Heart left ventricle (tissue), 16 donors: ENCODE measurements around the gene CNTFR. TPM values are rescaled to one million over a fixed set of nuclear protein-coding genes. Genes with fewer than 3 reads are reported as not detected.
A peak's percentile ranks its signal among the peaks of the same experiment; 100 is the strongest.

ENCODE experiments used
- ATAC-seq, 4 donors: fragments of 200-7000 bp; cut with Tn5 transposase; one replicate each; pipeline ENCODE4 v1.9.1; 2020 to 2022; ENCODE audit warnings: moderate library complexity in 4 of 4, mild to moderate bottlenecking in 3 of 4, moderate number of reproducible peaks in 1 of 4
- DNase-seq, 5 donors: peaks; one replicate each; pipeline ENCODE4 v3.0.0-alpha.2; 2020
- H3K27ac ChIP-seq, 12 donors: fragments of 200-600 bp; sonication (generic) in 4 of 12; one replicate each; pipeline versions ENCODE4 v1.5.0 to v1.8.0; 2016 to 2022; ENCODE audit warnings: mild to moderate bottlenecking in 2 of 12
- H3K27me3 ChIP-seq, 9 donors: fragments of 200-600 bp; sonication (generic) in 2 of 9; one replicate each; pipeline versions ENCODE4 v1.5.1 to v1.8.0; 2016 to 2022; ENCODE audit warnings: mild to moderate bottlenecking in 3 of 9
- H3K36me3 ChIP-seq, 9 donors: fragments of 200-600 bp; sonication (generic) in 2 of 9; one replicate each; pipeline versions ENCODE4 v1.5.0 to v1.8.0; 2018 to 2022; ENCODE audit warnings: mild to moderate bottlenecking in 2 of 9
- H3K4me1 ChIP-seq, 12 donors: fragments of 200-600 bp; sonication (generic) in 4 of 12; one replicate each; pipeline versions ENCODE4 v1.5.0 to v1.8.0; 2016 to 2022; ENCODE audit warnings: mild to moderate bottlenecking in 3 of 12
- H3K4me3 ChIP-seq, 12 donors: fragments of 200-600 bp; sonication (generic) in 4 of 12; one replicate each; pipeline versions ENCODE4 v1.5.0 to v1.8.0; 2017 to 2022; ENCODE audit warnings: mild to moderate bottlenecking in 9 of 12, moderate library complexity in 4 of 12
- H3K9me3 ChIP-seq, 12 donors: fragments of 200-600 bp; sonication (generic) in 4 of 12; one replicate each; pipeline versions ENCODE4 v1.5.0 to v1.8.0; 2016 to 2022; ENCODE audit warnings: mild to moderate bottlenecking in 1 of 12
- POLR2A ChIP-seq, 2 donors: fragments of 450-650 bp; IDR thresholded peaks; one replicate each; pipeline ENCODE4 v1.6.1; 2017; ENCODE audit warnings: antibody characterized with exemption in 2 of 2, mild to moderate bottlenecking in 2 of 2, moderate library complexity in 2 of 2
- WGBS, 4 donors: extraction: QIAGEN DNeasy Blood & Tissue Kit in 2 of 4; methylation state at CpG; one replicate each; pipeline versions ENCODE4 v1.1.5 to v1.1.7; 2013 to 2018; 5-methylcytosine and 5-hydroxymethylcytosine counted together
- intact Hi-C, 10 donors: fragments of 100-400 bp; cut with DNase I; formaldehyde crosslinking; loops; one replicate each; pipeline versions ENCODE4 v1.11.1 to v1.14.2; 2022
- polyA plus RNA-seq, 2 donors: library from polyadenylated mRNA; stranded (reverse); fragments of 200-250 nt; gene quantifications; one replicate each; pipeline ENCODE4 v1.2.3, GENCODE V29; 2013
- total RNA-seq, 9 donors: library from RNA; depleted of rRNA in 2 of 9; stranded (reverse); fragments of >200 nt in 2 of 9; fragmentation: NEBNext Ultra II Directional in 3 of 9; extraction: Animal tissue kit (Norgen Biotek cat#: 25700) in 3 of 9; gene quantifications; one replicate each; pipeline versions ENCODE4 v1.1.0 to v1.2.4, GENCODE V29; 2016 to 2023
- TF ChIP-seq, protein P1 (sequence below), 12 donors: fragments of 200-600 bp; sonication (generic) in 4 of 12; IDR thresholded peaks; one replicate each; pipeline versions ENCODE4 v1.5.0 to v1.8.0; 2018 to 2022; ENCODE audit warnings: antibody characterized with exemption in 12 of 12, mild to moderate bottlenecking in 5 of 12
- donor health status: ischemic (EF 13 %, LVEDD 7.1; RV severe dilation, severe dysfunction).
- donor health status: healthy with polysubstance abuse.
- donor health status: DM: no; HTN: yes; CAD: no.
- donor health status: DM: no; HTN: no; CAD: no.
- donor health status: ischemic (EF 25% LVEDD 6.9; RV normal size, moderate dysfunction).
- donor health status: ischemic (EF 25% LVEDD 5.7; RV mildly dilated, moderate dysfunction).
- donor health status: healthy.
- donor health status: DM: yes; HTN: yes; CAD: no.
- donor health status: ischemic (EF 35%, LVEDD 5.7; RV mildly dilated, moderate dysfunction).
- donor health status: nonischemic (EF 11% LVEDD 7.7; RV severe dilation, severe dysfunction).
- donor health status: DM: yes; HTN: yes; CAD: no.
- donor health status: PGD.
- donor health status: ischemic (EF 29% LVEDD 5.4; RV normal size, mild dysfunction).
- donor health status: nonischemic (EF 23%, LVEDD 6.1; RV moderate dilation, normal function).

The CNTFR gene
- total and polyA plus RNA-seq, 11 donors = 0.43 to 9.8 (median 2.0) TPM

DNA sequence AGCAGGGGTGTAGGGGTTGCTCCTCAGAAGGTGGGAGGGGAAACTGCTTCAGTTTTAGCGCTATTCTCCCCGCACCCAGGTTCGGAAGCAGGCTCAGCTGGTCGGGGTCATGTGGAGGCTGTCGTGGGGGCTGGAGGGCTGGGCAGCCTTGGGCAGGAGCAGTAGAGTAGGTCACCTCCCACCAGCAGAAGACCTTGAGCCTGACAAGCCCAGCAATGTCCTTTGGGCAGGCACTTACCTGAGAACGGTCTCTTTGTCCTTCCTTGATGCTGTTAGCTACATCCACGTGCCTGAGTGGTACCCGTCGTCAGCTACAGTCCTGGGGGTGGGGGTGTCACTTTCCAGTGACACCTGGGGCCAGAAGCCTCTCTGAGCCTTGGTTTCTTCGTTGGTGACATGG lies 87.1 kb downstream of the CNTFR start:
- intact Hi-C loops = loop anchor here in 9 of 10 donors (2.0 to 10.0 kb wide), 9 partner anchors 45 to 170 kb away; no protein-coding TSS in a partner anchor
- Histone ChIP-seq H3K36me3 (no peaks in the 10 kb centered on the region), H3K27ac (peak overlapping the region in 1 of 12 donors; percentile 14), H3K4me3 (no peak overlapping the region), H3K4me1 (peaks cover 0 to 26% (median 15%) of the 10 kb centered on the region in 12 donors), H3K27me3 (peaks cover 0 to 5% (median 0%) of the 10 kb centered on the region in 9 donors), H3K9me3 (no peaks in the 10 kb centered on the region)
- 38 to 51% (median 46%) methylated on average over 10 of the region's 10 CpGs for WGBS, 4 donors
- ATAC-seq (peak in 2 of 4 donors; percentile 4 to 5), DNase-seq (no peak)
- TF ChIP-seq POLR2A (IDR thresholded peaks at IDR 0.05) = no peak
- TF ChIP-seq, protein P1, sequence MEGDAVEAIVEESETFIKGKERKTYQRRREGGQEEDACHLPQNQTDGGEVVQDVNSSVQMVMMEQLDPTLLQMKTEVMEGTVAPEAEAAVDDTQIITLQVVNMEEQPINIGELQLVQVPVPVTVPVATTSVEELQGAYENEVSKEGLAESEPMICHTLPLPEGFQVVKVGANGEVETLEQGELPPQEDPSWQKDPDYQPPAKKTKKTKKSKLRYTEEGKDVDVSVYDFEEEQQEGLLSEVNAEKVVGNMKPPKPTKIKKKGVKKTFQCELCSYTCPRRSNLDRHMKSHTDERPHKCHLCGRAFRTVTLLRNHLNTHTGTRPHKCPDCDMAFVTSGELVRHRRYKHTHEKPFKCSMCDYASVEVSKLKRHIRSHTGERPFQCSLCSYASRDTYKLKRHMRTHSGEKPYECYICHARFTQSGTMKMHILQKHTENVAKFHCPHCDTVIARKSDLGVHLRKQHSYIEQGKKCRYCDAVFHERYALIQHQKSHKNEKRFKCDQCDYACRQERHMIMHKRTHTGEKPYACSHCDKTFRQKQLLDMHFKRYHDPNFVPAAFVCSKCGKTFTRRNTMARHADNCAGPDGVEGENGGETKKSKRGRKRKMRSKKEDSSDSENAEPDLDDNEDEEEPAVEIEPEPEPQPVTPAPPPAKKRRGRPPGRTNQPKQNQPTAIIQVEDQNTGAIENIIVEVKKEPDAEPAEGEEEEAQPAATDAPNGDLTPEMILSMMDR (IDR thresholded peaks at IDR 0.05) = no peak

DNA sequence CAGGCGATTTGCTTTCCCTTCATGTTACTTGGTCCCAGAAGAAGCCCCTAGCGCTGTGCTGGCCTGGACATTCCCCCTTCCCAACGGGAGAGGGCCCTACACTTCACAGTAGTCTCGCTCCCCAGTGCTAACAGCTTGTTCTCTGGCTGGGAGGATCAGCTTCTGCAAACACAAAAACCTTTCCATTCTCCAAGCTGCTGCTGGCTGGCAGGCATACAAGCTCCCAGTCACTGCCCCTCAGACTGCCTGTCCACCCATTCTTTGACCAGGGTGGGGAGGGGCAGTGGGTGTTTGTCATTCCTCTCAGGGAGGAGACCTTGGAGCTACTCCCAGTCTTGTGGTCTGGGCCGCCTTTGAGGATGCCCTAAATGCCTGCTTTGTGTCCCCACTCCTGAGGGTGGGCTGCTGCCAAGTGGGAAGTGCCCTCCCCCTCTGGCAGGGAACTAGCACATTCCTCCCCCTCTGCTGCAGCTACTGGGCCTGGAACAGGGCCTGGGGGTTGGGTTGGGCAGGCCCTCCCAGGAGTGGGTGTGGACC lies 87.6 kb downstream of the CNTFR start:
- no peak overlapping the region for H3K4me3 ChIP-seq
- peak in 4 of 5 donors; percentile 55 to 62 (median 62) for DNase-seq
- H3K4me1 ChIP-seq = peaks cover 0 to 26% (median 15%) of the 10 kb centered on the region in 12 donors
- no peaks in the 10 kb centered on the region for H3K9me3 ChIP-seq
- H3K27ac ChIP-seq = peak overlapping the region in 1 of 12 donors; percentile 14
- peaks cover 0 to 5% (median 0%) of the 10 kb centered on the region in 9 donors for H3K27me3 ChIP-seq
- TF ChIP-seq POLR2A (IDR thresholded peaks at IDR 0.05) = no peak
- TF ChIP-seq, protein P1 (IDR thresholded peaks at IDR 0.05) = peak in 10 of 12 donors; percentile 17 to 55 (median 31)
- ATAC-seq = peak; percentile 60 to 87 (median 81)
- WGBS, 4 donors = 18 to 21% (median 20%) methylated on average over 5 of the region's 5 CpGs
- intact Hi-C loops = loop anchor here (2.0 to 10.0 kb wide), 13 partner anchors 45 to 170 kb away; no protein-coding TSS in a partner anchor
- no peaks in the 10 kb centered on the region for H3K36me3 ChIP-seq

Other genes with a start within 250 kb of the CNTFR start
- 10 to 100 TPM in 1 of 9 donors, 1 to 10 TPM in 8; 3.5 to 10.2 (median 6.7) TPM for gene MYORG, start 212.8 kb downstream of the CNTFR start, total RNA-seq
- gene MYORG, start 212.8 kb downstream of the CNTFR start, polyA plus RNA-seq = 1 to 10 TPM; 1.3 to 5.9 TPM
- 10 to 100 TPM; 12.7 to 36.7 (median 25.9) TPM for gene FAM219A, start 131.2 kb downstream of the CNTFR start, total RNA-seq
- 10 to 100 TPM; 15.4 to 39.1 TPM for gene FAM219A, start 131.2 kb downstream of the CNTFR start, polyA plus RNA-seq
- gene DNAI1, start 130.9 kb downstream of the CNTFR start, total RNA-seq = under 1 TPM in 2 of 9 donors, not detected in 7; 0.43 to 0.86 TPM
- under 1 TPM in 1 of 2 donors, not detected in 1; 0.36 TPM for gene DNAI1, start 130.9 kb downstream of the CNTFR start, polyA plus RNA-seq
- 1 to 10 TPM in 1 of 9 donors, under 1 TPM in 6, not detected in 2; 0.37 to 1.2 (median 0.52) TPM for gene ENHO, start 66.7 kb downstream of the CNTFR start, total RNA-seq
- under 1 TPM; 0.26 to 0.27 TPM for gene ENHO, start 66.7 kb downstream of the CNTFR start, polyA plus RNA-seq
- 10 to 100 TPM; 22.5 to 79.2 (median 38.3) TPM for gene RPP25L, start 22.4 kb upstream of the CNTFR start, total RNA-seq
- gene RPP25L, start 22.4 kb upstream of the CNTFR start, polyA plus RNA-seq = 10 to 100 TPM; 31.7 to 59.9 TPM
- 100 to 1,000 TPM; 104 to 155 (median 125) TPM for gene DCTN3, start 30.8 kb upstream of the CNTFR start, total RNA-seq
- 100 to 1,000 TPM in 1 of 2 donors, 10 to 100 TPM in 1; 73.8 to 118 TPM for gene DCTN3, start 30.8 kb upstream of the CNTFR start, polyA plus RNA-seq
- gene ARID3C, start 39.3 kb upstream of the CNTFR start, total RNA-seq = under 1 TPM in 1 of 9 donors, not detected in 8; 0.20 TPM
- gene ARID3C, start 39.3 kb upstream of the CNTFR start, polyA plus RNA-seq = not detected
- gene SIGMAR1, start 48.1 kb upstream of the CNTFR start, total RNA-seq = 10 to 100 TPM; 17.0 to 40.8 (median 24.9) TPM
- gene SIGMAR1, start 48.1 kb upstream of the CNTFR start, polyA plus RNA-seq = 10 to 100 TPM; 21.1 to 55.3 TPM
- gene GALT, start 57.0 kb upstream of the CNTFR start, total RNA-seq = 10 to 100 TPM; 33.2 to 67.9 (median 41.2) TPM
- gene GALT, start 57.0 kb upstream of the CNTFR start, polyA plus RNA-seq = 10 to 100 TPM; 16.8 to 44.5 TPM
- gene IL11RA, start 62.5 kb upstream of the CNTFR start, total RNA-seq = 100 to 1,000 TPM in 1 of 9 donors, 10 to 100 TPM in 8; 32.4 to 113 (median 50.1) TPM
- gene IL11RA, start 62.5 kb upstream of the CNTFR start, polyA plus RNA-seq = 10 to 100 TPM; 20.8 to 23.3 TPM
- under 1 TPM in 2 of 9 donors, not detected in 7; 0.35 to 0.40 TPM for gene CCL27, start 72.9 kb upstream of the CNTFR start, total RNA-seq
- under 1 TPM in 1 of 2 donors, not detected in 1; 0.57 TPM for gene CCL27, start 72.9 kb upstream of the CNTFR start, polyA plus RNA-seq
- 10 to 100 TPM in 1 of 9 donors, 1 to 10 TPM in 2, under 1 TPM in 1, not detected in 5; 0.56 to 25.7 (median 2.5) TPM for gene CCL19, start 101.6 kb upstream of the CNTFR start, total RNA-seq
- under 1 TPM; 0.46 to 0.60 TPM for gene CCL19, start 101.6 kb upstream of the CNTFR start, polyA plus RNA-seq
- gene CCL21, start 120.4 kb upstream of the CNTFR start, total RNA-seq = 100 to 1,000 TPM in 1 of 9 donors, 10 to 100 TPM in 5, 1 to 10 TPM in 3; 1.3 to 156 (median 16.6) TPM
- 10 to 100 TPM; 13.9 to 20.4 TPM for gene CCL21, start 120.4 kb upstream of the CNTFR start, polyA plus RNA-seq